Measurements from ENCODE around the gene TTC34. TPM values are rescaled to one million over a fixed set of nuclear protein-coding genes. Genes with fewer than 3 reads are reported as not detected.

TTC34 gene
- total and polyA plus RNA-seq, 2 donors (not counting 1 experiment from before 2014, with no cell fraction given) = 0.05 to 0.17 TPM

- no peak for TF ChIP-seq EZH2 (IDR thresholded peaks at IDR 0.05; ENCODE audit: low read length, missing control alignments)
- no peak for TF ChIP-seq CTCF (conservative IDR thresholded peaks at IDR 0.05 in 1 of 2, IDR thresholded peaks at IDR 0.05 in 1 of 2; ENCODE audit: low read depth in 1 of 2, low read length in 2 of 2)
- H3K27me3 ChIP-seq (ENCODE audit: control insufficient read depth, insufficient read depth, low read length) = no peaks in the 10 kb centered on the region
- H4K20me1 ChIP-seq (ENCODE audit: control insufficient read depth, extremely low read depth, insufficient read depth, low read length) = no peaks in the 10 kb centered on the region
- no peaks in the 10 kb centered on the region for H3K36me3 ChIP-seq (ENCODE audit: control insufficient read depth, insufficient read depth, low read length)
- no peak overlapping the region for H3K4me3 ChIP-seq (replicated peaks in 1 of 4; ENCODE audit: control extremely low read depth in 1 of 4, insufficient read depth in 1 of 4, low read depth in 3 of 4, low read length in 4 of 4)
- no peak overlapping the region for H3K9ac ChIP-seq (ENCODE audit: insufficient read depth, low read length)
- no peaks in the 10 kb centered on the region for H3K4me1 ChIP-seq (ENCODE audit: control insufficient read depth, extremely low read depth, insufficient read depth, low read length)
- no peak overlapping the region for H3K4me2 ChIP-seq (ENCODE audit: extremely low read depth, insufficient read depth, low read length)
- no peaks in the 10 kb centered on the region for H3K79me2 ChIP-seq (ENCODE audit: control insufficient read depth, insufficient read depth, low read length)
- no peak overlapping the region for H2AFZ ChIP-seq (ENCODE audit: low read length)
- no peak overlapping the region for H3K27ac ChIP-seq (ENCODE audit: insufficient read depth, low read length)
- no peak for DNase-seq (ENCODE audit: low read depth in 2 of 2)
- H3K9me3 ChIP-seq (ENCODE audit: control insufficient read depth, insufficient read depth, low read depth, low read length) = peaks cover 7% of the 10 kb centered on the region
Measured at GRCh38 chr1:2630498-2631135, 170.9 kb downstream of the TTC34 start.

- peaks cover 7% of the 10 kb centered on the region for H3K9me3 ChIP-seq (ENCODE audit: control insufficient read depth, insufficient read depth, low read depth, low read length)
- H3K27me3 ChIP-seq (ENCODE audit: control insufficient read depth, insufficient read depth, low read length) = no peaks in the 10 kb centered on the region
- H3K27ac ChIP-seq (ENCODE audit: insufficient read depth, low read length) = no peak overlapping the region
- H3K9ac ChIP-seq (ENCODE audit: insufficient read depth, low read length) = no peak overlapping the region
- no peak for DNase-seq (ENCODE audit: low read depth in 2 of 2)
- H3K79me2 ChIP-seq (ENCODE audit: control insufficient read depth, insufficient read depth, low read length) = no peaks in the 10 kb centered on the region
- no peaks in the 10 kb centered on the region for H4K20me1 ChIP-seq (ENCODE audit: control insufficient read depth, extremely low read depth, insufficient read depth, low read length)
- no peaks in the 10 kb centered on the region for H3K36me3 ChIP-seq (ENCODE audit: control insufficient read depth, insufficient read depth, low read length)
- no peaks in the 10 kb centered on the region for H3K4me1 ChIP-seq (ENCODE audit: control insufficient read depth, extremely low read depth, insufficient read depth, low read length)
- TF ChIP-seq CTCF (conservative IDR thresholded peaks at IDR 0.05 in 1 of 2, IDR thresholded peaks at IDR 0.05 in 1 of 2; ENCODE audit: low read depth in 1 of 2, low read length in 2 of 2) (no peak), EZH2 (IDR thresholded peaks at IDR 0.05; ENCODE audit: low read length, missing control alignments) (no peak)
- H3K4me3 ChIP-seq (replicated peaks in 1 of 4; ENCODE audit: control extremely low read depth in 1 of 4, insufficient read depth in 1 of 4, low read depth in 3 of 4, low read length in 4 of 4) = no peak overlapping the region
- H2AFZ ChIP-seq (ENCODE audit: low read length) = no peak overlapping the region
- H3K4me2 ChIP-seq (ENCODE audit: extremely low read depth, insufficient read depth, low read length) = no peak overlapping the region
Measured at GRCh38 chr1:2629627-2630497, 171.6 kb downstream of the TTC34 start.

- Histone ChIP-seq H2AFZ (ENCODE audit: low read length) (no peak overlapping the region), H3K36me3 (ENCODE audit: control insufficient read depth, insufficient read depth, low read length) (no peaks in the 10 kb centered on the region), H3K27me3 (ENCODE audit: control insufficient read depth, insufficient read depth, low read length) (no peaks in the 10 kb centered on the region), H3K4me3 (replicated peaks in 1 of 4; ENCODE audit: control extremely low read depth in 1 of 4, insufficient read depth in 1 of 4, low read depth in 3 of 4, low read length in 4 of 4) (no peak overlapping the region), H3K27ac (ENCODE audit: insufficient read depth, low read length) (no peak overlapping the region), H3K4me1 (ENCODE audit: control insufficient read depth, extremely low read depth, insufficient read depth, low read length) (no peaks in the 10 kb centered on the region), H4K20me1 (ENCODE audit: control insufficient read depth, extremely low read depth, insufficient read depth, low read length) (no peaks in the 10 kb centered on the region), H3K9ac (ENCODE audit: insufficient read depth, low read length) (no peak overlapping the region), H3K9me3 (ENCODE audit: control insufficient read depth, insufficient read depth, low read depth, low read length) (peaks cover 7% of the 10 kb centered on the region), H3K4me2 (ENCODE audit: extremely low read depth, insufficient read depth, low read length) (no peak overlapping the region), H3K79me2 (ENCODE audit: control insufficient read depth, insufficient read depth, low read length) (no peaks in the 10 kb centered on the region)
- no peak for TF ChIP-seq EZH2 (IDR thresholded peaks at IDR 0.05; ENCODE audit: low read length, missing control alignments)
- no peak for TF ChIP-seq CTCF (conservative IDR thresholded peaks at IDR 0.05 in 1 of 2, IDR thresholded peaks at IDR 0.05 in 1 of 2; ENCODE audit: low read depth in 1 of 2, low read length in 2 of 2)
- no peak for DNase-seq (ENCODE audit: low read depth in 2 of 2)
Measured at GRCh38 chr1:2628933-2629626, 172.4 kb downstream of the TTC34 start.

Measured in fibroblast of lung (primary cell).